H9 (cell line): ENCODE results near the gene MFRP. TPM values are rescaled to one million over a fixed set of nuclear protein-coding genes. Genes with fewer than 3 reads are reported as not detected.

Experiments used
- DNase-seq: peaks from one replicate; pipeline ENCODE4 v3.0.0-alpha.2; 2017
- H2AFZ ChIP-seq: one replicate; pipeline ENCODE4 v1.6.1; 2013; ENCODE audit warnings: mild to moderate bottlenecking, low read length, control low read depth, moderate library complexity
- H2AK5ac ChIP-seq: 2 replicates; pipeline ENCODE4 v1.6.1; 2013; ENCODE audit warnings: low read length, control low read depth, mixed read lengths; ENCODE audit not compliant: insufficient read length
- H2BK120ac ChIP-seq: one replicate; pipeline ENCODE4 v1.6.1; 2013; ENCODE audit warnings: low read depth, mild to moderate bottlenecking, low read length, control low read depth, inconsistent platforms; ENCODE audit not compliant: poor library complexity, severe bottlenecking
- H2BK12ac ChIP-seq: 2 replicates; pipeline ENCODE4 v1.6.1; 2013; ENCODE audit warnings: low read length, control low read depth, mixed read lengths, low read depth; ENCODE audit not compliant: insufficient read length
- H2BK15ac ChIP-seq: 2 replicates; pipeline ENCODE4 v1.6.1; 2013; ENCODE audit warnings: low read depth, low read length, control low read depth
- H2BK20ac ChIP-seq: one replicate; pipeline ENCODE4 v1.6.1; 2013; ENCODE audit warnings: low read depth, mild to moderate bottlenecking, low read length, control low read depth, inconsistent platforms; ENCODE audit not compliant: poor library complexity, severe bottlenecking
- H2BK5ac ChIP-seq: 2 replicates; pipeline ENCODE4 v1.6.1; 2013; ENCODE audit warnings: low read length, control low read depth, mixed read lengths; ENCODE audit not compliant: insufficient read length
- H3K14ac ChIP-seq: 2 replicates; pipeline ENCODE4 v1.6.1; 2013; ENCODE audit warnings: low read length, control low read depth; ENCODE audit not compliant: insufficient read depth
- H3K18ac ChIP-seq: 2 replicates; pipeline ENCODE4 v1.6.1; 2013; ENCODE audit warnings: low read depth, mild to moderate bottlenecking, mixed read lengths, low read length, control low read depth; ENCODE audit not compliant: insufficient read length
- H3K23ac ChIP-seq: 2 replicates; pipeline ENCODE4 v1.6.1; 2013; ENCODE audit warnings: low read length, control low read depth, mixed read lengths, low read depth; ENCODE audit not compliant: insufficient read length
- H3K23me2 ChIP-seq: 2 replicates; pipeline ENCODE4 v1.6.1; 2013; ENCODE audit warnings: low read depth, mild to moderate bottlenecking, mixed read lengths, low read length, control low read depth; ENCODE audit not compliant: insufficient read length, poor library complexity, severe bottlenecking
- H3K27ac ChIP-seq: 2 replicates; pipeline ENCODE4 v1.5.1; 2013; ENCODE audit warnings: low read length, control low read depth, mixed read lengths, low read depth; ENCODE audit not compliant: insufficient read length
- H3K27me3 ChIP-seq: 2 replicates; pipeline ENCODE4 v1.6.1; 2013; ENCODE audit warnings: low read length, control low read depth, inconsistent platforms; ENCODE audit not compliant: insufficient read depth
- H3K4ac ChIP-seq: 2 replicates; pipeline ENCODE4 v1.6.1; 2013; ENCODE audit warnings: low read depth, mild to moderate bottlenecking, control low read depth, inconsistent platforms, low read length, moderate library complexity
- H3K4me1 ChIP-seq: 2 replicates; pipeline ENCODE4 v1.6.1; 2013; ENCODE audit warnings: low read length, control low read depth, inconsistent platforms; ENCODE audit not compliant: insufficient read depth
- H3K4me2 ChIP-seq: 2 replicates; pipeline ENCODE4 v1.6.1; 2013; ENCODE audit warnings: low read length, control low read depth, mixed read lengths; ENCODE audit not compliant: insufficient read length, insufficient read depth
- H3K56ac ChIP-seq: 2 replicates; pipeline ENCODE4 v1.6.1; 2013; ENCODE audit warnings: low read depth, mild to moderate bottlenecking, mixed read lengths, low read length, control low read depth; ENCODE audit not compliant: insufficient read length
- H3K79me1 ChIP-seq: 2 replicates; pipeline ENCODE4 v1.6.1; 2013; ENCODE audit warnings: low read depth, mild to moderate bottlenecking, moderate library complexity, low read length, control low read depth, inconsistent platforms; ENCODE audit not compliant: insufficient read depth, poor library complexity, severe bottlenecking
- H3K79me2 ChIP-seq: 2 replicates; pipeline ENCODE4 v1.6.1; 2013; ENCODE audit warnings: low read length, control low read depth, inconsistent platforms; ENCODE audit not compliant: insufficient read depth
- H3K9ac ChIP-seq: 2 replicates; pipeline ENCODE4 v1.6.1; 2013; ENCODE audit warnings: low read length, control low read depth, mixed read lengths; ENCODE audit not compliant: insufficient read length; ENCODE audit errors: extremely low read depth
- H3K9me3 ChIP-seq: one replicate; pipeline ENCODE4 v1.6.1; 2013; ENCODE audit warnings: low read depth, low read length, inconsistent platforms; ENCODE audit not compliant: control insufficient read depth
- H3T11ph ChIP-seq: one replicate; pipeline ENCODE4 v1.6.1; 2013; ENCODE audit warnings: mild to moderate bottlenecking, low read length, control low read depth, inconsistent platforms
- H4K20me1 ChIP-seq: one replicate; pipeline ENCODE4 v1.6.1; 2013; ENCODE audit not compliant: control insufficient read depth, insufficient read length, insufficient read depth
- H4K5ac ChIP-seq: 2 replicates; pipeline ENCODE4 v1.6.1; 2013; ENCODE audit warnings: low read depth, mild to moderate bottlenecking, mixed read lengths, low read length, control low read depth; ENCODE audit not compliant: insufficient read length
- H4K8ac ChIP-seq: replicated peaks from 2 replicates; pipeline ENCODE4 v1.6.1; 2013; ENCODE audit warnings: low read length, control low read depth, mixed read lengths, low read depth; ENCODE audit not compliant: insufficient read length
- H4K91ac ChIP-seq: 2 replicates; pipeline ENCODE4 v1.6.1; 2013; ENCODE audit warnings: low read depth, mild to moderate bottlenecking, moderate library complexity, mixed read lengths, low read length, control low read depth; ENCODE audit not compliant: insufficient read length
- H3K27ac Mint-ChIP-seq, 3 experiments: 2 replicates in 2 of 3; 3 replicates in 1 of 3; pipeline ENCODE4 v1.8.0; 2020 to 2021; ENCODE audit warnings: mixed read lengths in 3 of 3, mild to moderate bottlenecking in 1 of 3, moderate library complexity in 1 of 3
- H3K27me3 Mint-ChIP-seq: 2 replicates; pipeline ENCODE4 v1.8.0; 2021; ENCODE audit warnings: low read depth, mild to moderate bottlenecking, moderate library complexity, mixed read lengths
- H3K36me3 Mint-ChIP-seq, 3 experiments: 2 replicates in 2 of 3; 3 replicates in 1 of 3; pipeline ENCODE4 v1.8.0; 2020 to 2021; ENCODE audit warnings: low read depth in 3 of 3, mixed read lengths in 3 of 3; ENCODE audit not compliant: insufficient read depth in 1 of 3
- H3K4me1 Mint-ChIP-seq, 2 experiments: 2 replicates each; pipeline ENCODE4 v1.8.0; 2020; ENCODE audit warnings: mixed read lengths in 2 of 2
- H3K4me3 Mint-ChIP-seq, 2 experiments: 2 replicates in 1 of 2; 3 replicates in 1 of 2; pipeline ENCODE4 v1.8.0; 2020 to 2021; ENCODE audit warnings: mild to moderate bottlenecking in 2 of 2, mixed read lengths in 2 of 2, moderate library complexity in 1 of 2
- H3K9me3 Mint-ChIP-seq, 2 experiments: 2 replicates in 1 of 2; 3 replicates in 1 of 2; pipeline ENCODE4 v1.8.0; 2020; ENCODE audit warnings: mild to moderate bottlenecking in 2 of 2, mixed read lengths in 2 of 2, moderate library complexity in 1 of 2
- CTCF ChIP-seq: fragments of 200-600 bp; sonication (generic); conservative IDR thresholded peaks from 3 replicates; pipeline ENCODE4 v1.8.0; 2021; ENCODE audit warnings: antibody characterized with exemption, mild to moderate bottlenecking
- WGBS: extraction: QIAGEN DNeasy Blood & Tissue Kit; methylation state at CpG from one replicate; pipeline ENCODE4 v1.1.7; 2013; ENCODE audit warnings: missing lambda C conversion rate, low lambda C conversion rate, mixed read lengths; ENCODE audit not compliant: insufficient read length; ENCODE audit errors: extremely low coverage; 5-methylcytosine and 5-hydroxymethylcytosine counted together
- total RNA-seq: library from RNA; stranded (reverse); gene quantifications from 2 replicates; pipeline ENCODE4 v1.2.1, GENCODE V29; 2021

MFRP gene
- total RNA-seq, 1 experiment from 2014 or later, result not detected

GRCh38 chr11:119380827-119381180, 34.3 kb upstream of the MFRP start:
- Histone ChIP-seq H3K27ac (no peak overlapping the region), H3T11ph (no peak overlapping the region), H3K14ac (no peak overlapping the region), H2BK20ac (no peak overlapping the region), H3K9ac (no peak overlapping the region), H4K8ac (no peak overlapping the region), H3K23me2 (peaks cover 15% of the 10 kb centered on the region), H4K20me1 (no peaks in the 10 kb centered on the region), H3K18ac (peak overlapping the region; percentile 18), H3K79me2 (no peaks in the 10 kb centered on the region), H2BK15ac (no peak overlapping the region), H3K9me3 (no peaks in the 10 kb centered on the region), H4K5ac (no peak overlapping the region), H3K23ac (no peak overlapping the region), H3K4me2 (peak overlapping the region; percentile 79), H2BK120ac (no peak overlapping the region), H2BK12ac (no peak overlapping the region), H3K79me1 (no peaks in the 10 kb centered on the region), H4K91ac (no peak overlapping the region), H3K4me1 (peaks cover 3% of the 10 kb centered on the region; the same call in 1 of the 2 replicates), H2AFZ (no peak overlapping the region), H3K27me3 (peaks cover 3% of the 10 kb centered on the region; the same call in 1 of the 2 replicates), H2BK5ac (no peak overlapping the region), H3K56ac (no peak overlapping the region), H3K4ac (no peak overlapping the region), H2AK5ac (no peak overlapping the region)
- WGBS, result no CpG with 5 or more reads among the region's 10 CpGs
- DNase-seq, result no peak
- no peak for TF ChIP-seq CTCF
- peaks cover 40 to 48% of the 10 kb centered on the region in 2 experiments for H3K4me1 Mint-ChIP-seq
- H3K4me3 Mint-ChIP-seq, result no peak overlapping the region
- no peak overlapping the region for H3K27ac Mint-ChIP-seq
- H3K36me3 Mint-ChIP-seq, result 0 out of 7 replicates have a peak, but pooled peaks cover 0 to 3% (median 0%) of the 10 kb centered on the region in 3 experiments
- H3K9me3 Mint-ChIP-seq, result no peaks in the 10 kb centered on the region; a peak in 1 of 5 replicates
- peaks cover 15% of the 10 kb centered on the region for H3K27me3 Mint-ChIP-seq
